HG02840 (cell line): ENCODE data around the gene IRF7.

Experiments
- ATAC-seq: cut with Tn5 transposase; IDR thresholded peaks from one replicate; pipeline ENCODE4 v1.9.1; 2021; ENCODE audit warnings: mild to moderate bottlenecking, moderate library complexity, moderate number of reproducible peaks; ENCODE audit not compliant: unreplicated experiment, low FRiP score

Gene IRF7

DNA sequence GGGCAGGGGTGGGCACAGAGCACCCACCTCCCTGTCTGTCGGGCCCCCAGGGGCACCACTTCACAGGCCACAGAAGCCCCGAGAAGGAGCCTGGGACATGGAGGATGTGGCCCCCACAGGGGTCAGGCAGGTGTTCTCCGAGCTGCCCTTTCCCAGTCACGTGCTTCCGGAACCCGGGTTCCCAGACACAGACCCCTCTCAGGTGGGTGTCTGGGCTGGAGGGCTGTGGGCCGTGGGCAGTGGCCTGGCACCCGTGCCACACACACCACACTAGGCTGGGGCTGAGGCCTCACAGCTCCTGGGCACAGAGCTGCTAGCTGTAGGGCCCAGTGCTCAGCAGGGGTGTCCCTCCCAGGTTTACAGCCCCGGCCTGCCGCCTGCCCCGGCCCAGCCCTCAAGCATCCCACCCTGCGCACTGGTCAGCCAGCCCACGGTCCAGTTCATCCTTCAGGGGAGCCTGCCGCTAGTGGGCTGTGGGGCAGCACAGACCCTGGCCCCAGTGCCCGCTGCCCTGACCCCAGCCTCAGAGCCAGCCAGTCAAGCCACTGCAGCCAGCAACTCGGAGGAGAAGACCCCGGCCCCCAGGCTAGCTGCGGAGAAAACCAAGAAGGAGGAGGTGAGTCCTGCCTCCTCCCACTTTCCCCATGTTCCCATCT is 5.5 kb downstream of the IRF7 start:
- no peak for ATAC-seq

DNA sequence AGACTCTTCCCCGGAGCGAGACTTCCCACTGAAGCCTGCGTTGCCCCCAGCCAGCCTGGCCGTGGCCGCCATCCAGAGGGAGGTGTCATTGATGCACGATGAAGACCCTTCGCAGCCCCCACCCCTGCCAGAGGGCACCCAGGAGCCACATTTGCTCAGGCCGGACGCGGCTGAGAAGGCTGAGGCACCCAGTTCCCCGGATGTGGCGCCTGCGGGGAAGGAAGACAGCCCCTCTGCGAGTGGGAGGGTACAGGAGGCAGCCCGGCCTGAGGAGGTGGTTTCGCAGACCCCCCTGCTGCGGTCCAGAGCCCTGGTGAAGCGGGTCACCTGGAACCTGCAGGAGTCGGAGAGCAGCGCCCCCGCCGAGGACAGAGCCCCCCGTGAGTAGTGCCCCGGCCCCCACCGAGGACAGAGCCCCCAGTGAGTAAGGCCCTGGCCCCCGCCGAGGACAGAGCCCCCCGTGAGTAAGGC is 6.4 kb downstream of the IRF7 start:
- ATAC-seq = no peak

DNA sequence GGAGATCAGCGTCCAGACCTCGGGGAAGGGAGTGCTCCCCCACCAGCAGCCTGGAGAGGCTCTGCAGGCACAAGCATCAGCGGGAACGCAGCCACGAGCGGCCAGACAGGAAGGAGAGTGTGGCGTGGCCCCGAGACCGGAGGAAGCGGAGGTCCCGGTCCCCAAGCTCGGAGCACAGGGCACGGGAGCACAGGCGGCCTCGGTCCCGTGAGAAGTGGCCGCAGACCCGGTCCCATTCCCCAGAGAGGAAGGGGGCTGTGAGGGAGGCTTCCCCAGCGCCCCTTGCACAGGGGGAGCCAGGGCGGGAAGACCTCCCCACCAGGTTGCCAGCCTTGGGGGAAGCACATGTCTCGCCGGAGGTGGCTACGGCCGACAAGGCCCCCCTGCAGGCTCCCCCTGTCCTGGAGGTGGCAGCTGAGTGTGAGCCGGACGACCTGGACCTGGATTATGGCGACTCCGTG is 6.9 kb downstream of the IRF7 start:
- ATAC-seq = no peak

DNA sequence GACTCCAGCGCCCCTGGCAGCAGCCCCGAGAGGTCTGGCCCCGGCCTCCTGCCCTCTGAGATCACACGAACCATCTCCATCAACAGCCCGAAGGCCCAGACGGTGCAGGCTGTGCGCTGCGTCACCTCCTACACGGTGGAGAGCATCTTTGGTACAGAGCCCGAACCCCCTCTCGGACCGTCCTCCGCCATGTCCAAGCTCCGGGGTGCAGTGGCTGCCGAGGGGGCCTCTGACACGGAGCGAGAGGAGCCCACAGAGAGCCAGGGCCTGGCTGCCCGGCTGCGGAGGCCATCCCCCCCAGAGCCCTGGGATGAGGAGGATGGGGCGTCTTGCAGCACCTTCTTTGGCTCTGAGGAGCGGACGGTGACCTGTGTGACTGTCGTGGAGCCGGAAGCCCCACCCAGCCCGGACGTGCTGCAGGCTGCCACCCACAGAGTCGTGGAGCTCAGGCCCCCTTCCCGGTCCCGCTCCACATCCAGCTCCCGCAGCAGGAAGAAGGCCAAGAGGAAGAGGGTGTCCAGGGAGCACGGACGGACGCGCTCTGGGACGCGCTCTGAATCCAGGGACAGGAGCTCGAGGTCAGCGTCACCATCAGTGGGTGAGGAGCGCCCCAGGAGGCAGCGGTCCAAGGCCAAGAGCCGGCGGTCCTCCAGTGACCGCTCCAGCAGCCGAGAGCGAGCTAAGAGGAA is 7.6 kb downstream of the IRF7 start:
- ATAC-seq = no peak

DNA sequence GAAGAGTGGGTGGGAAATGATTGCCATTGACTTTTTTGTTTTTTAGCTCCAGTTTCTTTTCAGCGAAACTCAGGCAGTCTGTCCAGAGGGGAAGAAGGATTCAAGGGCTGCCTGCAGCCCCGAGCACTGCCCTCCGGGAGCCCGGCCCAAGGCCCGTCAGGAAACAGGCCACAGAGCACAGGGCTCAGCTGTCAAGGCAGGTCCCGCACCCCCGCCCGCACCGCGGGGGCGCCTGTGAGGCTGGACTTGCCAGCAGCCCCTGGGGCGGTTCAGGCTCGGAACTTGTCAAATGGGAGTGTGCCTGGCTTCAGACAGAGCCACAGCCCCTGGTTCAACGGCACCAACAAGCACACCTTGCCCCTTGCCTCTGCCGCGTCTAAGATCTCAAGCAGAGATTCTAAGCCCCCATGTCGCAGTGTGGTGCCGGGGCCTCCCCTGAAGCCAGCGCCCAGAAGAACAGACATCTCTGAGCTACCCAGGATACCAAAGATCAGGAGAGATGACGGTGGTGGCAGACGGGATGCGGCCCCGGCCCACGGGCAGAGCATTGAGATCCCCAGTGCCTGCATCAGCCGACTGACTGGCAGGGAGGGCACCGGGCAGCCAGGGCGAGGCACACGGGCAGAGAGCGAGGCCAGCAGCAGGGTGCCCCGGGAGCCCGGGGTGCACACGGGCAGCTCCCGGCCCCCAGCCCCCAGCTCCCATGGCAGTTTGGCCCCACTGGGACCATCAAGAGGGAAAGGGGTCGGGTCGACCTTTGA is 8.6 kb downstream of the IRF7 start:
- no peak for ATAC-seq

DNA sequence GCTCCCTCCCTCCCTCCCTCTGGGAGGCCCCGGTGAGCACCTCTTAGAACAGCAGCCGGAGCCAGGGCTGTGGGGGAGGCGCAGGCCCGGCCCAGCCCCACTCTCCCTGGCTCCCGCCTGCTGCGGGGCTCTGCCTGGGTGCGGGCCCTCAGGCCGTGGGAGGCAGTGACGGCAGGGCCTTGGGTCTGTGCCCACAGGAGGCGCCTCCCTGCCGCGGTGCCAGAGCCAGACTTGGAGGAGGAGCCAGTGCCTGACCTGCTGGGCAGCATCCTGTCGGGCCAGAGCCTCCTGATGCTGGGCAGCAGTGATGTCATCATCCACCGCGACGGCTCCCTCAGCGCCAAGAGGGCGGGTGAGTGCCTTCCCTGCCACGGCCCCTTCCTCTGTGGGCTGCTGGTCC is 9.5 kb downstream of the IRF7 start:
- ATAC-seq = no peak

DNA sequence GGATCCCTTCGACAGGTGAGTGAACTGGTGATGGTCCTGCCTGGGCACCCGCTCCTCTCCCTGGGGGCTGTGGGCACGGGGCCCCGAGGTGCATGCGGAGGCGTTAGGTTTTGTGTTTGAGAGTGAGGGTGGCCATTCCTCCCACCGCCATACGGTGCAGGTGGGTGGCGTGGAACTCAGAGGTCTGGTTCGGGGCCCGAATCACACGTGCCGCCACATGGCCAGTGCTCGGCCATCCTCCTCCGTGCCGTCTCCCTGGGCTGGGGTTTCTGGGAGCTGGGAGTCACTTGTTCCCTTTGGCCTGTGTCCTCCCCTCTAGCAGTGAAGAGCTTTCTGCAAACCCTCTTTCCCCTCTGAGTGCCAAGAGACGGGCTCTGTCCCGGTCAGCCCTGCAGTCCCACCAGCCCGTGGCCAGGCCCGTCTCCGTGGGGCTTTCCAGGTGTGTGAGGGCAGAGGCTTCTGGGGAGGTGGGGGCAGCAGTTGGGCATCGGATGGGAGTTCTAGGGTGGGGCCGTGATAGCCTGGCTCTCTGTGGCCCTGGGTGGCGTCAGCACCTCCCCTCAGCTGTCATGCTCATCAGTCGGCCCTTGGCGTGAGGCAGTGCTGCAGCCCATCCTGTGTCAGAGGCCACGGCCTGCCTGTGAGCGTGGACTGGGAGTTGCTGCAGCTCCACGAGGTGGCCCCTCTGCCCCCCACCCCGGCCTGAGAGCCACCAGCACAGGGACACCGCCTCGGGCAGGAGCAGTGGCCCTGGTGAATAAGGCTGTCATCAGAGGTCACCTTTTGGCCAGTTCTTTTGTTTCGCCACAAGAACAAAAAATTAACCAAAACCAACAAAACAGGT is 10.2 kb downstream of the IRF7 start:
- ATAC-seq = no peak

DNA sequence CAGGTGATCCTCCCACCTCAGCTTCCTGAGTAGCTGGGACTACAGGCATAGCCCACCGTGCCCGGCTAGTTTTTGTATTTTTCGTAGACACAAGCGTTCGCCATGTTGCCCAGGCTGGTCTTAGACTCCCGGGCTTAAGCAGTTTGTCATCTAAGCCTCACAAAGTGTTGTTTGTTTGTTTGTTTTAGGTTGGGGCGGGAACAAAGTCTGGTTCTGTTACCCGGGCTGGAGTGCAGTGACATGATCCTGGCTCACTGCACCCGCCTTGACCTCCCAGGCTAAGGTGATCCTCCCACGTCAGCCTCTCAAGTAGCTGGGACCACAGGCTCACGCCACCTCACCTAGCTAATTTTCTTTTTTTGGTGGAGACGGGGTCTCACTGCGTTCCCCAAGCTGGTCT is 12.6 kb downstream of the IRF7 start:
- ATAC-seq = no peak

DNA sequence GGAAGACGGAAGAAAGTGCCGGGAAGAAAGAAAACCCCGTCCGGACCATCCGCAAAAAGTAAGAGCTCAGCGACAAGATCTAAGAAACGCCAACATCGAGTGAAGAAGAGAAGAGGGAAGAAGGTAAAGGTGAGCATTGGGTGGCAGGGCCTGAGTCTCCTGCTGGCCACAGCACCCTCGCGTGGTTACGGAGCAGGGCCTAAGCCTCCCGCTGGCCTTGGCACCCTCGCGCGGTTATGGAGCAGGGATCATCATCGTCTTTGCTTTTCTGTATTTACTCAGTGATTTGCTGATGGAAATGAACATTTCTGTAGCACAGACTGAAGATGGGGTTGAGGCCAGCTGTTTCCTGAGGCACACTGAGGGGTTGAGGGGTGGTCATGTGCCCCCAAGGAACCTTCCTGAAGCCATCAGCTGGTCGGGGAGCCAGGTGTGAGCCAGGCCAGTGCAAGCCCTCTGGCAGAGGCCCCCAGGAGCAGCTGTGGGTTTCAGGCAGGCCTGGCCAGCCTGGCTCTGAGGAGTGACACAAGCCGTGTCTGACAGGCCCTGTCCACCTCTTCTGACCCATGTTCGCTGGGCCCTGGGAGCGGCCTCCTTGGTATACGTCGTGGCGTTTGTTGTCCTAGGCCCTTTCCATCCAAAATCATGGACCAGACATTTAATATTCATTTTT is 14.0 kb downstream of the IRF7 start:
- ATAC-seq = no peak

DNA sequence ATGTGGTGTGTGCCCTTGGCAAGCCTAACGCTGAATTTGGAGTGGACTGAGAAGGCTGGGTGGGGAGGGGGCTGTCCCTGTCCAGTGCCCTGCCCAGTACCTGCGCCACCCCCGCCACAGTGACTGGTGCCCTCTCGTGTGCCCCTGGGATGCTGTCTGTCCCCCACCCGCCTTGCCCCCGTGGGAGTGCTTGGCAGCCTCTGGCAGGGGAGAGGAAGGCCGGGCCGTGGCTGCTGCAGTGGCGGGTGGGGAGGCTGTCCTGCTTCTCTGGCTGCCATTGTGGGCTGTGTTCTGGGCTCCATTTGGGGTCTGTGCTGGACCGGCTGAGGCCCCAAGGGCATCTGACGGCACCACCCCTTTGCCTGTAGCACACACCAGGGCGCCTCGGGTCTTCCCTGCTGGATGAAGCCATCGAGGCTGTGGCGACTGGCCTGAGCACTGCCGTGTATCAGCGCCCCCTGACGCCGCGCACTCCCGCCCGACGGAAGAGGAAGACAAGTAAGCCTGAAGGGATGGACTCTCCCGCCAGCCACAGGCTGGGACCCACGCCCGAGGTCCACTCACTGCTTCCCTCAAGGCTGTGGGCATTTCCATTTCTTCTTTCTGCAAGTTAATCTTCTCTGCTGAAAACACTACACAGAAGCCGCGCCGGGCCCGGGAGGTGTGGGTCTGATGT is 17.6 kb downstream of the IRF7 start:
- ATAC-seq = no peak

DNA sequence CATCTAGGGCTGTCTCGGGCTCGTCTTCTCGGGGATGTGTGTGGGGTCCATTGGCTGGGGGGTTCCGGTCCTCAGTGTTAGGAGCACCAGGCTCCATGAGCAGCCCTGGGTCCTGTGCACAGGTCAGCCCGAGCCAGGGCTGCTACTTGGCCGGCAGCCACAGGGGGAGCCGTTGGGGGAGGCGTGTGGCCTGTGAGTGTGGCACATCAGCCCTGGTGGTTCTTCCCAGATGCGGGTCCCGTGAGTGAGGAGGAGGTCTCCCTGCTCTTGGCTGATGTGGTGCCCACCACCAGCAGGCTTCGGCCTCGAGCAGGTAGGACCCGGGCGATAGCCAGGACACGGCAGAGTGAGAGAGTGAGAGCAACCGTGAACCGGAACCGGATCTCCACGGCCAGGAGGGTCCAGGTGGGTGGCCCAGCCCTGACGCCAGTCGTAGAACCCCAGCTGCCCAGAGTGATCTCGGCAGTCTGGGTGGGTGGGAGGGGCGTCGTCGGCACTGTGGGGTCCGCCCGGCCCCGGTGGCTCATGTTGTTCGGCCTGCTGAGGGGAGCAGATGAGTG is 18.5 kb downstream of the IRF7 start:
- no peak for ATAC-seq

DNA sequence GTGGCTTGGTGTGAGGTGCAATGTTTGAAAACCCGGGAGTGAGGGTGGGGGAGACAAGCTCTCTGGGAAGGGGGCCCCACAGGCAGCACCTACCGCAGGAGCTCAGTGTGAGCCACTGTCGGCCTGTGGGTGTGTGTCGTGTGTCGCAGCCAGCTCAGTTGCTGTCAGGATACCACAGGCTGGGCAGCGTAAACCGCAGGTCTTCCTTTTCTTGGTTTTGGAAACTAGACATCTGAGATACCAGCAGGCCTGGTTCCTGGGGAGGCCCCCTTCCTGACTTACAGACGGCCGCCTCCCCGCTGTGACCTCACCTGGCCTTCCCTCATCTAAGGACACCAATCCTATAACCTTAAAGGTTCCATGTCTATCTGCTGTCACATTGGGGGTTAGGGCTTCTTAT is 19.4 kb downstream of the IRF7 start:
- ATAC-seq = no peak

DNA sequence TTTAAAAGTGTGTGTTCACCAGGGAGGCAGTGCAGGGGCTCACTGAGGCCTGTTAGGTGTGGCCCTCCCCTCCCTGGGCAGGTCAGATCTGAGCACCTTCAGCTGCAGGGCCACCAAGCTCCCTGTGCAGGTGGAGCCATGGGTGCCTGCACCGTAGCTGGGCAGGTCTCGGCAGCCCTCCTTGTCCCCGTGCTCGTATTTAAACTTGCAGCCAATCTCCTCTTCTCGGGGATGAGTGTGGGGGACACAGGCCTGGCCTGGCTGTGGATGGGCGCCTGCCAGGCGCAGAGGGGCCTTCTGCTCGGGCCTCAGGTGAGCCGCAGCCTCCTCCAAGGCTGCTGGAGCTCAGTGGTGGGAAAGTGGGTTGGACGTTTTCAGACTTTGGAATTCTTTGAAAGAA is 20.4 kb downstream of the IRF7 start:
- ATAC-seq = no peak

DNA sequence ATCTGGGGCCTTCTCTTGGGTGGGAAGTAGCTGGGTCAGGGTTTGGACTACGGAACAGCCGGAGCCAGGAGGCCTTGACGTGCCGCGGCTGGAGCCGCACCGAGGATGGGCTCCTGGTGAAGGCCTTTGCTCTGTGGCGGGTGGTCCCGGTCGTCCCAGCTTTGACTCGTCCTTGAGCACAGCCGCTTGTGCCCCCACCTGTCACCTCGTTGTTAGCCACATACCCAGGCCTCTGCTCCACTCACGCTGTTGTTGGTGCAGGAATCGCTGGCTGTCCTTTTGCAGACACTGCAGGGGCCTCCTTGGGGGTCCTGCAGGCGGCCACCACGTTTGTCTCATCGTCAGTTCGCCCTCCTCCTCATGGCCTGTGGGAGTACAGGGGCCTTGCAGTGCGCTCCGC is 22.4 kb downstream of the IRF7 start:
- no peak for ATAC-seq

DNA sequence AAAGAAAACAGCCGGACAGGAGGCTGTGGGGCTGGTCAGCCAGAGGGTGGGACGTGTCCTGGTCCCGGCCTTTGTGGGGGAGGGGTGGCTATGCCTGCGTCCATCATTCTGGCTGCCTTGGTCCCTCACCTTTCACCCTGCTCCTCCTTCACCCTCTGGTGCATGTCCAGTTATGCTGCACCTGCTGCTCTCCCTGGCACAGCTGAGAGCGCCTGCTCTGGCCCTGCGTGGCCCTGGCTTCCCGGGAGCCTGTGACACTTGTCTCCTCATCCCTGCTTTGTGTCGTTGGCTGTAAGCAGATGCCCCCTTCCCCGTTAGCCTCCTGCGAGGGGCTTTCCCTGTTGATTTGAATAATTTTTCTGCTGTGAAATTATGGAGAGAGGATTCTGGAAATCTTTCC is 22.8 kb downstream of the IRF7 start:
- ATAC-seq = no peak

DNA sequence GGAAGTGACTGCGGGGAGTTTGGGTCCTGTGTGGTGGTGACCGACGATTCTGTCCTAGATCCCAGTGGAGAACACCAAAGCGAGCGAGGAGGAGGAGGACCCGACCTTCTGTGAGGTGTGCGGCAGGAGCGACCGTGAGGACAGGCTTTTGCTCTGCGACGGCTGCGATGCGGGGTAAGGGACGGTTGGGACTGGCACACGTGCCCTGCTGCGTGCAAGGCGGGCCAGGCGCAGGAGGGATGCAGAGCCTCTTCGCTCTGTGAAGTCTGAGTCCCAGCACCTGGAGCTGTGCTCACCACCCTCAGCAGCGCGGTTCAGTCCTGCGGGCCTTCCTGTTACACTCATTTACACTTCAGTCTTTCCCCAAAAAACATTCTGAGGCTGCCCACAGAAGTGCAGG is 23.2 kb downstream of the IRF7 start:
- no peak for ATAC-seq

DNA sequence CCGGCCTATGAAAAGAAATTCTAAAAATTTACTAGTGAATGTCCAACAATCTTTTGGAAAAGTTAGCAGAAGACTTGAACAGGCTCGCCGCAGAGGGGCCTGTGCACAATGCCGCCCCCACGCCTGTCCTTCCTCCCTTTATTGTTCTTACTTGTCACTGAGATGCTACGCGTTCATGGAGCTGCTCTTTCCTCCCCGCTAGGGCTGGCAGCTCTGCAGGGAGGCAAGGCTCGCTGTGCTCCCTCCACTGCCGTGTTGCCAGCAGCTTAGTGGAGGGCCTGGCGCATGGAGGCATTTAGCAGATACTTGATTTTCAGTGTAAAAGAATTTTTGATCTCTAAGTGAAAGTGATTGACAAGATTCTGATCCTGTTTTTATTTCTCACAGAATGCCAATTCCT is 24.8 kb downstream of the IRF7 start:
- no peak for ATAC-seq

DNA sequence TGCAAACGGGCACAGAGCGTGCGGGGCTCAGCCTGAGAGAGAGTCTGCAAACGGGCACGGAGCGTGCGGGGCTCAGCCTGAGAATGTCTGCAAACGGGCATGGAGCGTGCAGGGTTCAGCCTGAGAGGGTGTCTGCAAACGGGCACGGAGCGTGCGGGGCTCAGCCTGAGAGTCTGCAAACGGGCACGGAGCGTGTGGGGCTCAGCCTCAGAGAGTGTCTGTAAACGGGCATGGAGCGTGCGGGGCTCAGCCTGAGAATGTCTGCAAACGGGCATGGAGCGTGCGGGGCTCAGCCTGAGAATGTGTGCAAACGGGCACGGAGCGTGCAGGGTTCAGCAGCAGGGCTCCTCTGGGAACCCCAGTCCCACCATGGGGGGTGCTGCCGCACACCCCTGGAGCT is 26.0 kb downstream of the IRF7 start:
- no peak for ATAC-seq

DNA sequence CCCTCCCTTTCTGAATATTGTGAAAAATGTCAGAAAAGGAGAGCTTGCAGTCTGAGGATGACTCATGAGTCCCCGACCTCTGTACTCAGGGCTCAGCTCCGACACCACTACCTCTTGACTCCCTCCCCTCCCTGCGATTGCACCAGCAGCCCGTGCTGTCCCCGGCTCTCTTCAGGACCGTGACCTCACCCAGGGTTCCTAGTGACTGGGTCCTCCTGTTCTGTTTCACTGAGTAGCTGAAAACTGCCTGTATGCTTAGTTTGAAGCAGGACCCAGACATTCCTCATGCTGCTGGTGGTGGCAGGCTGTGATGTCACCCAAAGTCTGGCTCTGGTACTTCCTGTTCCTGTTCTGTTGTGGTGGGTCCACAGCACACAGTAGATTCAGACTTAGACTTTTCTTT is 27.8 kb downstream of the IRF7 start:
- no peak for ATAC-seq
